GM18508 (cell line): ENCODE results near the gene SH2D3C.

Experiments used
- ATAC-seq: cut with Tn5 transposase; IDR thresholded peaks from one replicate; pipeline ENCODE4 v1.9.1; 2021; ENCODE audit warnings: moderate number of reproducible peaks; ENCODE audit not compliant: insufficient read depth, unreplicated experiment

SH2D3C gene

GRCh38 chr9:127726871-127727270, 51.6 kb downstream of the SH2D3C start:
- ATAC-seq: no peak

GRCh38 chr9:127724012-127724411, 54.5 kb downstream of the SH2D3C start:
- ATAC-seq: no peak

- ATAC-seq: no peak
These were observed 55.0 kb downstream of the SH2D3C start for GRCh38 chr9:127723444-127723843.

GRCh38 chr9:127723013-127723412, 55.5 kb downstream of the SH2D3C start:
- ATAC-seq: no peak

GRCh38 chr9:127722055-127722745, 56.3 kb downstream of the SH2D3C start:
- no peak for ATAC-seq

- ATAC-seq: no peak
These were observed 57.1 kb downstream of the SH2D3C start for GRCh38 chr9:127721391-127721821.

- no peak for ATAC-seq
These were observed 57.6 kb downstream of the SH2D3C start for GRCh38 chr9:127720865-127721227.

GRCh38 chr9:127720031-127720864, 58.2 kb downstream of the SH2D3C start:
- ATAC-seq: no peak

- ATAC-seq: no peak
These were observed 60.7 kb downstream of the SH2D3C start for GRCh38 chr9:127717766-127718165.

- ATAC-seq: no peak
These were observed 62.1 kb downstream of the SH2D3C start for GRCh38 chr9:127716412-127716811.

- peak; percentile 58 for ATAC-seq
These were observed 62.8 kb downstream of the SH2D3C start, which contains the start of the genes PTRH1 and TTC16 for GRCh38 chr9:127715470-127716337. Gene PTRH1, minus strand, starts transcription at chr9:127715663. Its CDS starts 24 bp downstream, at chr9:127715639. Gene TTC16, plus strand, starts transcription at chr9:127716079. Its CDS starts 67 bp downstream, at chr9:127716146.

GRCh38 chr9:127714951-127715469, 63.5 kb downstream of the SH2D3C start:
- ATAC-seq: no peak

- ATAC-seq: no peak
These were observed 64.3 kb downstream of the SH2D3C start for GRCh38 chr9:127714020-127714750.

GRCh38 chr9:127712867-127713266, 65.6 kb downstream of the SH2D3C start:
- ATAC-seq: no peak

- ATAC-seq: no peak
These were observed 66.1 kb downstream of the SH2D3C start for GRCh38 chr9:127712371-127712770.

GRCh38 chr9:127711831-127712274, 66.6 kb downstream of the SH2D3C start:
- ATAC-seq: no peak

- ATAC-seq: no peak
These were observed 67.2 kb downstream of the SH2D3C start for GRCh38 chr9:127711226-127711701.

- ATAC-seq: no peak
These were observed 68.2 kb downstream of the SH2D3C start for GRCh38 chr9:127710204-127710783.

- no peak for ATAC-seq
These were observed 69.4 kb downstream of the SH2D3C start for GRCh38 chr9:127708952-127709587.
